DND-41 (cell line): ENCODE measurements around the gene KISS1R.

Experiments
- ATAC-seq: fragments of 200-7000 bp; cut with Tn5 transposase; 3 replicates; pipeline ENCODE4 v1.9.1; 2021; ENCODE audit warnings: low read depth; ENCODE audit not compliant: insufficient read depth
- DNase-seq: peaks from one replicate; pipeline ENCODE4 v3.0.0-alpha.2; 2020
- H2AFZ ChIP-seq: 2 replicates; pipeline ENCODE4 v1.6.0; 2012; ENCODE audit warnings: low read depth, low read length
- H3K27ac ChIP-seq: 2 replicates; pipeline ENCODE4 v1.5.1; 2012; ENCODE audit warnings: low read length, inconsistent platforms
- H3K27me3 ChIP-seq: fragments of 200-600 bp; sonication (generic); 2 replicates; pipeline ENCODE4 v1.6.0; 2012; ENCODE audit warnings: low read length, mild to moderate bottlenecking, inconsistent platforms; ENCODE audit not compliant: insufficient read depth, poor library complexity
- H3K36me3 ChIP-seq: 2 replicates; pipeline ENCODE4 v1.5.1; 2012; ENCODE audit warnings: low read length, inconsistent platforms; ENCODE audit not compliant: insufficient read depth
- H3K4me1 ChIP-seq: 2 replicates; pipeline ENCODE4 v1.5.1; 2012; ENCODE audit warnings: mild to moderate bottlenecking, low read length; ENCODE audit not compliant: insufficient read depth
- H3K4me2 ChIP-seq: 2 replicates; pipeline ENCODE4 v1.6.0; 2012; ENCODE audit warnings: mild to moderate bottlenecking, moderate library complexity, low read length, inconsistent platforms; ENCODE audit not compliant: insufficient read depth
- H3K4me3 ChIP-seq, 2 experiments: fragments of 200-600 bp in 1 of 2; shearing (Covaris generic) in 1 of 2; 2 replicates each; pipeline ENCODE4 v1.5.1; 2012 to 2016; ENCODE audit warnings: inconsistent platforms in 2 of 2, low read length in 2 of 2, mild to moderate bottlenecking in 2 of 2, low read depth in 1 of 2, moderate library complexity in 1 of 2
- H3K79me2 ChIP-seq: 2 replicates; pipeline ENCODE4 v1.6.0; 2012; ENCODE audit warnings: low read length, inconsistent platforms; ENCODE audit not compliant: insufficient read depth
- H3K9ac ChIP-seq: 2 replicates; pipeline ENCODE4 v1.6.0; 2012; ENCODE audit warnings: low read depth, mild to moderate bottlenecking, inconsistent platforms, low read length, moderate library complexity
- H3K9me3 ChIP-seq: 2 replicates; pipeline ENCODE4 v1.5.1; 2012; ENCODE audit warnings: low read length, moderate library complexity, mild to moderate bottlenecking, inconsistent platforms; ENCODE audit not compliant: insufficient read depth, severe bottlenecking
- H4K20me1 ChIP-seq: 2 replicates; pipeline ENCODE4 v1.6.0; 2012; ENCODE audit warnings: low read length; ENCODE audit not compliant: insufficient read depth
- CTCF ChIP-seq: IDR thresholded peaks from 2 replicates; pipeline ENCODE4 v1.5.1; 2012; ENCODE audit warnings: borderline replicate concordance, low read length, moderate library complexity, mild to moderate bottlenecking; ENCODE audit not compliant: poor library complexity, severe bottlenecking; ENCODE audit errors: extremely low read depth
- EZH2 ChIP-seq: IDR thresholded peaks from 3 replicates; pipeline ENCODE4 v1.6.1; 2012; ENCODE audit warnings: borderline replicate concordance, low read depth, mild to moderate bottlenecking, moderate library complexity, low read length, inconsistent platforms; ENCODE audit not compliant: severe bottlenecking

Gene KISS1R

GRCh38 chr19:928471-929202 lies 11.5 kb downstream of the KISS1R start:
- Histone ChIP-seq H3K79me2 (peaks cover 55% of the 10 kb centered on the region), H3K4me3 (no peak overlapping the region), H2AFZ (no peak overlapping the region), H3K4me2 (no peak overlapping the region; the same call in 1 of the 2 replicates), H3K4me1 (peaks cover 27% of the 10 kb centered on the region), H3K9ac (no peak overlapping the region), H3K36me3 (peaks cover 43% of the 10 kb centered on the region), H3K27ac (no peak overlapping the region), H4K20me1 (peaks cover 30% of the 10 kb centered on the region), H3K27me3 (no peaks in the 10 kb centered on the region), H3K9me3 (no peaks in the 10 kb centered on the region)
- TF ChIP-seq EZH2 (no peak), CTCF (no peak)
- ATAC-seq (no peak), DNase-seq (no peak)

- no peaks in the 10 kb centered on the region for H3K9me3 ChIP-seq
- peaks cover 30% of the 10 kb centered on the region for H4K20me1 ChIP-seq
- peaks cover 62% of the 10 kb centered on the region for H3K79me2 ChIP-seq
- DNase-seq (no peak), ATAC-seq (no peak)
- H3K36me3 ChIP-seq = peaks cover 43% of the 10 kb centered on the region
- H3K9ac ChIP-seq = no peak overlapping the region
- no peak overlapping the region for H3K4me3 ChIP-seq
- H3K4me1 ChIP-seq = peaks cover 22% of the 10 kb centered on the region
- no peaks in the 10 kb centered on the region for H3K27me3 ChIP-seq
- H2AFZ ChIP-seq = no peak overlapping the region
- TF ChIP-seq EZH2 (no peak), CTCF (no peak)
- no peak overlapping the region for H3K4me2 ChIP-seq
- no peak overlapping the region for H3K27ac ChIP-seq
Observed at GRCh38 chr19:929203-929890, 12.2 kb downstream of the KISS1R start.

- Histone ChIP-seq H3K79me2 (peaks cover 65% of the 10 kb centered on the region), H3K27me3 (no peaks in the 10 kb centered on the region), H4K20me1 (peaks cover 30% of the 10 kb centered on the region), H3K4me1 (peaks cover 17% of the 10 kb centered on the region), H3K36me3 (peaks cover 46% of the 10 kb centered on the region), H3K4me2 (no peak overlapping the region), H3K9me3 (no peaks in the 10 kb centered on the region), H2AFZ (no peak overlapping the region), H3K4me3 (no peak overlapping the region), H3K27ac (no peak overlapping the region), H3K9ac (no peak overlapping the region)
- TF ChIP-seq EZH2 (no peak), CTCF (no peak)
- no peak for ATAC-seq
- DNase-seq = no peak
Observed at GRCh38 chr19:929891-930258, 12.7 kb downstream of the KISS1R start.
